HepG2 (cell line): Measurements from ENCODE around the gene SLCO2B1. TPM values are rescaled to one million over a fixed set of nuclear protein-coding genes. Genes with fewer than 3 reads are reported as not detected.

Experiments
- ARID5B ChIP-seq: IDR thresholded peaks from 2 replicates; pipeline ENCODE4 v1.4.0; 2020; ENCODE audit warnings: mild to moderate bottlenecking, missing genetic modification reagents
- ATF7 ChIP-seq, 2 experiments: fragments of 450-650 bp in 1 of 2; sonication (generic) in 1 of 2; formaldehyde crosslinking in 1 of 2; IDR thresholded peaks; 2 replicates each; pipeline versions ENCODE4 v1.4.0 to v1.6.1; 2016 to 2020; ENCODE audit warnings: antibody characterized with exemption in 1 of 2, mild to moderate bottlenecking in 1 of 2, missing genetic modification reagents in 1 of 2
- GATAD1 ChIP-seq: IDR thresholded peaks from 2 replicates; pipeline ENCODE4 v1.6.1; 2016; ENCODE audit warnings: missing genetic modification reagents, missing compliant biosample characterization
- HOMEZ ChIP-seq: IDR thresholded peaks from 2 replicates; pipeline ENCODE4 v1.6.1; 2016; ENCODE audit warnings: low read depth
- MAFF ChIP-seq: IDR thresholded peaks from 2 replicates; pipeline ENCODE4 v1.6.1; 2011; ENCODE audit warnings: low read depth, low read length, improper control_type of control experiment
- MATR3 ChIP-seq: sonication (generic); formaldehyde crosslinking; IDR thresholded peaks from 2 replicates; pipeline ENCODE4 v1.4.0; 2020; ENCODE audit warnings: missing genetic modification reagents
- MEIS2 ChIP-seq: sonication (generic); formaldehyde crosslinking; IDR thresholded peaks from 2 replicates; pipeline ENCODE4 v1.9.0; 2021; ENCODE audit warnings: mild to moderate bottlenecking, missing genetic modification reagents
- RNF219 ChIP-seq: sonication (generic); formaldehyde crosslinking; IDR thresholded peaks from 2 replicates; pipeline ENCODE4 v1.5.0; 2020; ENCODE audit warnings: mild to moderate bottlenecking, missing genetic modification reagents
- SKI ChIP-seq: fragments of 450-650 bp; IDR thresholded peaks from one replicate; pipeline ENCODE4 v1.6.1; 2018; ENCODE audit warnings: mild to moderate bottlenecking; ENCODE audit not compliant: partially characterized antibody
- TBL1XR1 ChIP-seq: fragments of 150-350 bp; IDR thresholded peaks from 2 replicates; pipeline ENCODE4 v1.6.1; 2014; ENCODE audit warnings: borderline replicate concordance, low read length; ENCODE audit not compliant: partially characterized antibody
- THAP9 ChIP-seq: sonication (generic); formaldehyde crosslinking; IDR thresholded peaks from 2 replicates; pipeline ENCODE4; 2020; ENCODE audit warnings: missing genetic modification reagents, mild to moderate bottlenecking, borderline replicate concordance
- XBP1 ChIP-seq: sonication (generic); formaldehyde crosslinking; IDR thresholded peaks from 2 replicates; pipeline ENCODE4 v1.5.0; 2020; ENCODE audit warnings: missing genetic modification reagents
- ZBTB25 ChIP-seq: IDR thresholded peaks from 2 replicates; pipeline ENCODE4 v1.6.1; 2018; ENCODE audit warnings: missing genetic modification reagents
- ZNF24 ChIP-seq: fragments of 450-650 bp; IDR thresholded peaks from 2 replicates; pipeline ENCODE4 v1.6.1; 2017; ENCODE audit warnings: antibody characterized with exemption, mild to moderate bottlenecking
- ZNF274 ChIP-seq: sonication (generic); formaldehyde crosslinking; IDR thresholded peaks from 2 replicates; pipeline ENCODE4 v1.5.1; 2020; ENCODE audit warnings: mild to moderate bottlenecking, missing genetic modification reagents
- ZNF335 ChIP-seq: sonication (generic); formaldehyde crosslinking; IDR thresholded peaks from 2 replicates; pipeline ENCODE4 v1.4.0; 2020; ENCODE audit warnings: missing genetic modification reagents
- ZNF484 ChIP-seq: sonication (generic); formaldehyde crosslinking; IDR thresholded peaks from 2 replicates; pipeline ENCODE4 v1.5.1; 2020; ENCODE audit warnings: mild to moderate bottlenecking, low read depth, missing genetic modification reagents, borderline replicate concordance
- ZNF720 ChIP-seq: sonication (generic); formaldehyde crosslinking; IDR thresholded peaks from 2 replicates; pipeline ENCODE4 v1.4.0; 2020; ENCODE audit warnings: missing genetic modification reagents
- ZSCAN30 ChIP-seq: sonication (generic); formaldehyde crosslinking; IDR thresholded peaks from 2 replicates; pipeline ENCODE4 v1.5.0; 2020; ENCODE audit warnings: mild to moderate bottlenecking, missing genetic modification reagents
- polyA plus RNA-seq, 8 experiments: library from polyadenylated mRNA; depleted of rRNA in 3 of 8; stranded (reverse) in 7 of 8; unstranded in 1 of 8; fragments of >200 nt; fragmentation: Illumina TruSeq in 4 of 8; extraction: Trizol in 4 of 8; gene quantifications; 2 replicates each; pipeline versions ENCODE4 v1.2.1 to v1.2.3, GENCODE V29; 2011 to 2016; ENCODE audit warnings: low read depth in 4 of 8, missing spikeins in 1 of 8, mixed read lengths in 1 of 8; ENCODE audit not compliant: insufficient read depth in 1 of 8
- total RNA-seq, 5 experiments: library from RNA; depleted of rRNA; stranded (reverse); fragments of >200 nt; fragmentation: Illumina TruSeq; extraction: Trizol; gene quantifications; 2 replicates each; pipeline ENCODE4 v1.2.3, GENCODE V29; 2016; ENCODE audit warnings: low read depth in 1 of 5

SLCO2B1 gene
- total and polyA plus RNA-seq, 2 of the 13 experiments (the other 11 are each of a cell fraction or from before 2014, with no cell fraction given): 15.3 to 19.8 TPM

GRCh38 chr11:75233754-75234172 is 82.9 kb downstream of the SLCO2B1 start (continued):
- TF ChIP-seq ZBTB25 (CRISPR knock-in tag) (peak; percentile 86), SKI (no peak), ZNF24 (no peak), ZNF274 (no peak), ZNF335 (peak; percentile 70; the same call in 1 of the 2 replicates), RNF219 (no peak), GATAD1 (CRISPR knock-in tag) (0 out of 2 replicates have a peak, but pooled peaks have one; percentile 56), MAFF (no peak), ZNF720 (CRISPR knock-in tag) (0 out of 2 replicates have a peak, but pooled peaks have one; percentile 64), ZNF484 (CRISPR knock-in tag) (no peak), MATR3 (CRISPR knock-in tag) (no peak), THAP9 (CRISPR knock-in tag) (no peak), MEIS2 (0 out of 2 replicates have a peak, but pooled peaks have one; percentile 38), ATF7 (IDR thresholded peaks at IDR 0.05) (no peak), ATF7 (CRISPR knock-in tag; IDR thresholded peaks at IDR 0.05) (no peak), XBP1 (CRISPR knock-in tag) (0 out of 2 replicates have a peak, but pooled peaks have one; percentile 55), ARID5B (CRISPR knock-in tag) (no peak; the same call in 1 of the 2 replicates), HOMEZ (no peak), ZSCAN30 (CRISPR knock-in tag) (no peak), TBL1XR1 (no peak)
